GM20000 (cell line): ENCODE results near the gene PRDM1.

Experiments used
- DNase-seq: peaks from one replicate; pipeline ENCODE4 v3.0.0; 2012; ENCODE audit warnings: low spot score
- TF ChIP-seq, protein P1 (sequence below): IDR thresholded peaks from 2 replicates; pipeline ENCODE4 v1.5.1; 2012; ENCODE audit warnings: mild to moderate bottlenecking, control low read depth; ENCODE audit errors: extremely low read depth, missing control alignments

Gene PRDM1

DNA sequence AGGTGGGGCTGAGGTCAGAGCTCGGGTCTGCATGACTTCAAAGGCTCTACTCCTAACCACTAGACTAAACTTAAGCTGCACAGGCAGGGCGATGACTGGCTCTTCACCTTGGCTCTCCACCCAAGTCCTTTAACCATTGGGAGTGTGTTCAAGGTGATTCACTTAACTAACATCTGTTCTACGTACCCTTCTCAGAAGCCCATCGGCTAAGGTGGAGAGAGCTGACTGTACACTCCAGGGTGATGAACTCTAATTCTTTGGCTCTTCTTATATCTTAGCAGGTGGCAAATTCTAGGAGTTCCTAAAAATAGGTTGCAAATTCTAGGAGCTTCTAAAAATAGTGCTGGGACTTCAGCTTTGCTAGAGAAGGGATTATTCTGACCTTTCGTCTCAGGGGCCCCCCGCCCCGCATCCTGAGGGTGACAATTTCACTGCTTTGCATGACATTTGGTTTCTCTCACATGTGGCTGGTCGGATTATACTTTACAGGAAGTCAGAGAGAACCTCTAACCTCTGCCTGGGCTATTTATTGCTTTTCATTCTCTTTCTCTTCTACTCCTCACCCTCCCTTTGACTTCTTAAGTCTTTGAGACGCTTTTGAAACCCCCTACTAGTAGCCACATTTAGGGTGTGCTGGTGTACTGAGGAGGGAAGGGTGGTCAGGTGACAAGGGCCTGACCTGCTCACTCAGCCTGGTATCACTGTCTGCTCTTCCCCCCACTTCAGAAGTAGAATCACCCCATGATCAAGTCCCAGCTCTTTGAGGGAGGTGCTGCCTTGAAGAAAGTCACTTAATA is 55.5 kb downstream of the PRDM1 start:
- TF ChIP-seq, protein P1, sequence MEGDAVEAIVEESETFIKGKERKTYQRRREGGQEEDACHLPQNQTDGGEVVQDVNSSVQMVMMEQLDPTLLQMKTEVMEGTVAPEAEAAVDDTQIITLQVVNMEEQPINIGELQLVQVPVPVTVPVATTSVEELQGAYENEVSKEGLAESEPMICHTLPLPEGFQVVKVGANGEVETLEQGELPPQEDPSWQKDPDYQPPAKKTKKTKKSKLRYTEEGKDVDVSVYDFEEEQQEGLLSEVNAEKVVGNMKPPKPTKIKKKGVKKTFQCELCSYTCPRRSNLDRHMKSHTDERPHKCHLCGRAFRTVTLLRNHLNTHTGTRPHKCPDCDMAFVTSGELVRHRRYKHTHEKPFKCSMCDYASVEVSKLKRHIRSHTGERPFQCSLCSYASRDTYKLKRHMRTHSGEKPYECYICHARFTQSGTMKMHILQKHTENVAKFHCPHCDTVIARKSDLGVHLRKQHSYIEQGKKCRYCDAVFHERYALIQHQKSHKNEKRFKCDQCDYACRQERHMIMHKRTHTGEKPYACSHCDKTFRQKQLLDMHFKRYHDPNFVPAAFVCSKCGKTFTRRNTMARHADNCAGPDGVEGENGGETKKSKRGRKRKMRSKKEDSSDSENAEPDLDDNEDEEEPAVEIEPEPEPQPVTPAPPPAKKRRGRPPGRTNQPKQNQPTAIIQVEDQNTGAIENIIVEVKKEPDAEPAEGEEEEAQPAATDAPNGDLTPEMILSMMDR: no peak
- DNase-seq: peak; percentile 66

DNA sequence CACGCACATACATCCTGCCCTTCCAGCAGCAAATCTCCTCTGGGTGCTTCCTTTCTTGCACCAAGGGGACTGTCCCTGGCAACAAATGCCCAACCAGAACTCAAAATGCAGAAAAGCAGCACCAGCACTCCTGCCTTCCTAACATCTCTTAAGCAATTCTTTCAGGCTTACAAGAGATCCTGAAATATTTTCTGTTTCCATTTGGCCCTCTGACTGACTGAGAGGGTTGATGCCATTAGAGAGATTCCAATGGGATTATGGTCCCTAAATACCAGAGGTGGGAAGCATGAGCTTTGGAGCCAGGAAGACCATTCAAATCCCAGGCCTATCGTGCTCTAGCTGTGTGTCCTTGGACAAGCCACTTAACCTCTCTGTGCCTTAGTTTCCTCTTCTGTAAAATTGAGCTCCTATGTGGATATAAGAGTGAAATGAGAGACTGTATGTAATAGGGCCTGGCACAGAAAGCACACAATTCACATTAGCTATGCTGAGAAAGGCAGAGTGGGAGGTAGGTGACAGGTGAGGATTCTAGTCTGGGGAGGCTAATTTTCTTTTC is 56.8 kb downstream of the PRDM1 start:
- TF ChIP-seq, protein P1: no peak
- no peak for DNase-seq

DNA sequence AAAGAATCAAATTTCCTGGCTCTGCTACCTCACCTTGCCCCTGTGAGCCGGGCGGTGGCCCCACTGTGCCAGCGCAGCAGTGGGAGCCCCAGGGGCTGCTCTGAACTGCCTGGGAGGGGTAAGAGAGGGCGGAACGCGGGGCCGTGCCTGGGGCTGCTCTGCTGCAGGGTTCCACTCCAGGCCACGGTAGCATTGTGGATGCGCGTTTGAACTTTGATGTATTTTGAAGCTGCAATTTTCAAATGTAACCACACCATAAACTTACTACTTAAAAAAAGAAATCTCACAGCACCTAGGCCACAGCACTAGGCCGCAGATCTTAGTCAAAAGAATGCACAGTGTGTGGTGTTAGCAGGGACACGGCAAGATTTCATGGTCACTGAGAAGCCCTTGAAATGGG is 57.5 kb downstream of the PRDM1 start:
- no peak for DNase-seq
- TF ChIP-seq, protein P1: no peak

DNA sequence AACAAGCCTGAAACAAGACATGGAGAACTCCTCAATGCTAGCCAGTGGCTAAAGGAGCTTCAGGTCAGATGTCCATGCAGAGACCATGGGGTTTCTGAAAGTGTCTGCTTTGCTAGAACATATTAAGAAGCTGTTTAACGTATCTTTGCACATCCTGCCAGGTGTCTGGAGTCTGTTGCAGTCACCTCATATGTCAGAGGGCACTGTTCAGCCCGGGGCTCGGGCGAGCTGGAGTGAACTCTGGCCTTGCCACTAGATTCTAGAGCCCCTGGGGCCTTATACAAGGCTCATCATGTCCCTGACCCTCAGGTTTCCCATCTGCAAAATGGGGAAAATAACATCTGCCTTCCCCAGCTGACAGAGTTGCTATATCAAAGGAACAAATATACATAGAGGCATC is 59.0 kb downstream of the PRDM1 start:
- DNase-seq: no peak
- TF ChIP-seq, protein P1: no peak

DNA sequence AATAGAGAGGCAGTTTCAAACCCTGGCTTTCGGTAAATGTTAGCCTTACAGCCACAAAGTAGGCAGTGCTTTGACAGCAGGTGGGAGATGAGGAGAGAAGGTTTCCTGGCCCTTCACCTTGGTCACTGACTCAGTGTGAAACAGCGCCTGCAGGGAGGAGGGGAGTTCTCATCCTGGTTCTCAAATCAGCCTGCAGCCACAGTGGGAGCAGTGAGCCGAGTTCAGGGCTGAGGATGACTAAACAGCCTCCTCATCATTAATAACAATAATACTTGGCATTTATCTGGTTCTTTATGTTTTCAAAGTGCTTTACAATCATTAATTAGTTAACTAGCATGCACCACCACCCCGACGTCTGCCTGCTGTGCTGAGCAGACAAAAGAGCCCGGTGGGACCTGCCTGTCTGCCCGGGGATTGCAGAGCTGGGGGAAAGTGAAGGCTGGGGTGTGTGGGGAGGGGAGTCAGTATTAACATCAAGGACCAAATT is 59.6 kb downstream of the PRDM1 start:
- TF ChIP-seq, protein P1: no peak
- DNase-seq: peak; percentile 26

DNA sequence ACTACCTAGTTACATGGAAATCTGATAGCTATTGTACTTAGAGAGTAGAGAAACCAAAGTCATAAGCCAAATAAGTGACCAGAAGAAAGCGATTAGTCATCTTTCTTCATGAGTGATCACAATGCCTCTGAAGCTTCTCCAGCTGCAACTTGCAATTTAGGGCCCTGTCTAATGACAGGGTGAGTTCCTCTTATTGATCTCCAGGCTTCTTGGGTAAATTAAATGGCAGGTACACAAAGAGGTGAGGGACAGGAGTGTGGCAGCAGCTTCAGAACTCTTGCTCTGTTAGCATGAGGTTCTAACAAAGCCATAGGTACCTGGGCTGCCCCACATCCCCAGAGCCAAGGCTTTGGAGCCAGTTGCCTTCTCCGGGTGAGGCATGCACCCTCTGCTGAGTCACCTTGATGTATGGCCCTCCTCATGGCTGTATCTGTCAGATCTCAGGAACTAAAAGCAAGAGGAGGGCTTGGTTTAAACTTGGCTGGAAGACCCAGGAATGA is 60.8 kb downstream of the PRDM1 start:
- DNase-seq: peak; percentile 74

DNA sequence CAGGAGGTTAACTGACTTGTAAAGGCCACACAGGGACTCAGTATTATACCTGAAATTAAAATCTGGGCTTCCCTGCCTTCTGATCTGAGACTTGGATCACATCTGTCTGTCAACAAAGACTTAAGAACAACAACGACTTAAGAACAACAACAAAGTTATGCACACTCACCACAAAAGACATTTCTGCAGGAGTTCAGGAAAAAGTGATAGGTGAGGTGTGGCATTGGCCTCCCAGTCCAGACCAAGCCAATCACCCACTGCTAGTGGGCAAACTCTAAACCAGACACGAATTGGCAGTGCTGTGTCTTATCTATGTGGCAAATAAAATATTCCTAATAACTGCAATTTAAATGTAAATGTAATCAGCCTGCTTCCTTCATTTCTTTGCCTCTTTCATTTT is 61.3 kb downstream of the PRDM1 start:
- DNase-seq: no peak
- TF ChIP-seq, protein P1: no peak

More for the DNA sequence above, 60.8 kb downstream of the PRDM1 start:
- TF ChIP-seq, protein P1: no peak
